ENCODE results near the gene TMEM150B. TPM values are rescaled to one million over a fixed set of nuclear protein-coding genes. Genes with fewer than 3 reads are reported as not detected.

Gene TMEM150B
- total and polyA plus RNA-seq, 4 donors: 0.81 to 3.3 (median 2.0) TPM

DNA sequence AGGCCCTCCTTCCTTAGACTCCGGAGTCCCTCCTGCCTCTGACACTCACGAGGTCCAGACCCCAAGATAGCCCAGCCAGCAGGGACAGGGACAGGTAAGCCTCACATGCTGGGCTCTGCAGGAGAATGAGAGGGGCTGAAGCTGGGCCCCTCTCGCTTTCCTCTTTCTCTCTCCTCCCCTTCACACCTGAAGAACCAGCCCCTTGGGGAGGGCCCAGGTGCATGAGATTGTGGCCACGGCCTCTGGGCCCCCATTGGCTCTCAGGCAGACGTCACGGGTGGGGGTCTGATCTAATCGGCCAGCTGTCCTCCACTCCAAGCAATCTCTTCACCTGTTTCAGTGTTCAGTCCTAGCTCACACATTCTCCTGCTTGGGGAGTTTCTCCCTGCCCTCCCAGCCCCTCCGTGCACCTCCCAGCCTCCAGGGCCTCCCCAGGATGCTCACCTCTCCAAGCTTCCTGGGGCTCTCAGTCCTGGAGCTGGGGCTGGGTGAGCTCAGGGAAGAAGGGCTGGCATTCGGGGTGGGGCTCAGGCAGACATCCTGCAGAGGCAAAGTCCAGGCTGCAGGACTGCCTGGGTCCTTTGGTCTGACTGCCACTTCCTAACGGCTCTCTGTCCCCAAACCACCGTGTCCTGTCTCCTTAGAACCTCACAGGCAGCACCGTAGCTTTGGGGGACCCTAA is 2.8 kb downstream of the TMEM150B start:
- H3K9me3 ChIP-seq (ENCODE audit: control insufficient read depth in 4 of 4, low read length in 3 of 4): no peaks in the 10 kb centered on the region
- H3K9ac ChIP-seq (ENCODE audit: low read depth in 1 of 2, low read length in 2 of 2): no peak overlapping the region
- DNase-seq (ENCODE audit: low spot score): no peak
- TF ChIP-seq RXRA (IDR thresholded peaks at IDR 0.05): no peak
- no peak for TF ChIP-seq RAD21 (IDR thresholded peaks at IDR 0.05)
- TF ChIP-seq FOXA1 (IDR thresholded peaks at IDR 0.05): no peak
- no peak for TF ChIP-seq TAF1 (conservative IDR thresholded peaks at IDR 0.05)
- no peak for TF ChIP-seq MAX (IDR thresholded peaks at IDR 0.05)
- TF ChIP-seq JUND (IDR thresholded peaks at IDR 0.05): no peak
- TF ChIP-seq, protein P1, sequence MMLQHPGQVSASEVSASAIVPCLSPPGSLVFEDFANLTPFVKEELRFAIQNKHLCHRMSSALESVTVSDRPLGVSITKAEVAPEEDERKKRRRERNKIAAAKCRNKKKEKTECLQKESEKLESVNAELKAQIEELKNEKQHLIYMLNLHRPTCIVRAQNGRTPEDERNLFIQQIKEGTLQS (IDR thresholded peaks at IDR 0.05): no peak
- TF ChIP-seq HNF4A (conservative IDR thresholded peaks at IDR 0.05): no peak
- TF ChIP-seq YY1 (IDR thresholded peaks at IDR 0.05): no peak
- no peak for TF ChIP-seq NR2F2 (IDR thresholded peaks at IDR 0.05)
- TF ChIP-seq GABPA (IDR thresholded peaks at IDR 0.05 in 1 of 2, conservative IDR thresholded peaks at IDR 0.05 in 1 of 2): no peak
- no peak overlapping the region for H3K27ac ChIP-seq (ENCODE audit: low read depth in 1 of 2, low read length in 2 of 2)
- no peaks in the 10 kb centered on the region for H3K36me3 ChIP-seq (ENCODE audit: control insufficient read depth in 4 of 4, insufficient read depth in 3 of 4, low read depth in 1 of 4, low read length in 3 of 4)
- H3K4me3 ChIP-seq (ENCODE audit: low read depth in 1 of 3, low read length in 3 of 3): no peak overlapping the region
- no peaks in the 10 kb centered on the region for H3K4me1 ChIP-seq (ENCODE audit: control insufficient read depth in 4 of 4, insufficient read depth in 4 of 4, low read length in 3 of 4)
- WGBS: 58% methylated on average over 12 of the region's 12 CpGs
- peaks cover 0 to 2% (median 0%) of the 10 kb centered on the region in 4 donors for H3K27me3 ChIP-seq (ENCODE audit: control insufficient read depth in 4 of 4, insufficient read depth in 4 of 4, low read length in 3 of 4)

- 67% methylated on average over 9 of the region's 9 CpGs for WGBS
- Histone ChIP-seq H3K27ac (ENCODE audit: low read depth in 1 of 2, low read length in 2 of 2) (no peak overlapping the region), H3K27me3 (ENCODE audit: control insufficient read depth in 4 of 4, insufficient read depth in 4 of 4, low read length in 3 of 4) (peaks cover 0 to 2% (median 0%) of the 10 kb centered on the region in 4 donors), H3K36me3 (ENCODE audit: control insufficient read depth in 4 of 4, insufficient read depth in 3 of 4, low read depth in 1 of 4, low read length in 3 of 4) (no peaks in the 10 kb centered on the region), H3K9me3 (ENCODE audit: control insufficient read depth in 4 of 4, low read length in 3 of 4) (no peaks in the 10 kb centered on the region), H3K4me1 (ENCODE audit: control insufficient read depth in 4 of 4, insufficient read depth in 4 of 4, low read length in 3 of 4) (no peaks in the 10 kb centered on the region), H3K4me3 (ENCODE audit: low read depth in 1 of 3, low read length in 3 of 3) (no peak overlapping the region), H3K9ac (ENCODE audit: low read depth in 1 of 2, low read length in 2 of 2) (no peak overlapping the region)
- no peak for DNase-seq (ENCODE audit: low spot score)
- TF ChIP-seq RAD21 (IDR thresholded peaks at IDR 0.05) (no peak), HNF4A (conservative IDR thresholded peaks at IDR 0.05) (no peak), CTCF (IDR thresholded peaks at IDR 0.05; ENCODE audit: low read depth, low read length, missing input control) (no peak), RXRA (IDR thresholded peaks at IDR 0.05) (no peak), FOXA2 (IDR thresholded peaks at IDR 0.05) (no peak), EGR1 (IDR thresholded peaks at IDR 0.05; ENCODE audit: low read depth in 2 of 2) (no peak), ZBTB33 (IDR thresholded peaks at IDR 0.05) (no peak), SP1 (IDR thresholded peaks at IDR 0.05) (no peak), JUND (IDR thresholded peaks at IDR 0.05) (no peak), YY1 (IDR thresholded peaks at IDR 0.05) (no peak), NR2F2 (IDR thresholded peaks at IDR 0.05) (no peak)
- TF ChIP-seq, protein P2, sequence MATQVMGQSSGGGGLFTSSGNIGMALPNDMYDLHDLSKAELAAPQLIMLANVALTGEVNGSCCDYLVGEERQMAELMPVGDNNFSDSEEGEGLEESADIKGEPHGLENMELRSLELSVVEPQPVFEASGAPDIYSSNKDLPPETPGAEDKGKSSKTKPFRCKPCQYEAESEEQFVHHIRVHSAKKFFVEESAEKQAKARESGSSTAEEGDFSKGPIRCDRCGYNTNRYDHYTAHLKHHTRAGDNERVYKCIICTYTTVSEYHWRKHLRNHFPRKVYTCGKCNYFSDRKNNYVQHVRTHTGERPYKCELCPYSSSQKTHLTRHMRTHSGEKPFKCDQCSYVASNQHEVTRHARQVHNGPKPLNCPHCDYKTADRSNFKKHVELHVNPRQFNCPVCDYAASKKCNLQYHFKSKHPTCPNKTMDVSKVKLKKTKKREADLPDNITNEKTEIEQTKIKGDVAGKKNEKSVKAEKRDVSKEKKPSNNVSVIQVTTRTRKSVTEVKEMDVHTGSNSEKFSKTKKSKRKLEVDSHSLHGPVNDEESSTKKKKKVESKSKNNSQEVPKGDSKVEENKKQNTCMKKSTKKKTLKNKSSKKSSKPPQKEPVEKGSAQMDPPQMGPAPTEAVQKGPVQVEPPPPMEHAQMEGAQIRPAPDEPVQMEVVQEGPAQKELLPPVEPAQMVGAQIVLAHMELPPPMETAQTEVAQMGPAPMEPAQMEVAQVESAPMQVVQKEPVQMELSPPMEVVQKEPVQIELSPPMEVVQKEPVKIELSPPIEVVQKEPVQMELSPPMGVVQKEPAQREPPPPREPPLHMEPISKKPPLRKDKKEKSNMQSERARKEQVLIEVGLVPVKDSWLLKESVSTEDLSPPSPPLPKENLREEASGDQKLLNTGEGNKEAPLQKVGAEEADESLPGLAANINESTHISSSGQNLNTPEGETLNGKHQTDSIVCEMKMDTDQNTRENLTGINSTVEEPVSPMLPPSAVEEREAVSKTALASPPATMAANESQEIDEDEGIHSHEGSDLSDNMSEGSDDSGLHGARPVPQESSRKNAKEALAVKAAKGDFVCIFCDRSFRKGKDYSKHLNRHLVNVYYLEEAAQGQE (IDR thresholded peaks at IDR 0.05): no peak
These were observed 3.5 kb downstream of the TMEM150B start for GRCh38 chr19:55321466-55322137.
